DOHH2 (cell line): ENCODE measurements around the gene PI3.

Experiments
- H3F3A ChIP-seq: fragments of 200-600 bp; sonication (generic), shearing (Covaris generic); 2 replicates; pipeline ENCODE4 v1.6.0; 2016; ENCODE audit warnings: antibody characterized with exemption, mild to moderate bottlenecking; ENCODE audit not compliant: control insufficient read depth, insufficient read depth
- H3K27ac ChIP-seq: fragments of 200-600 bp; sonication (generic); 2 replicates; pipeline ENCODE4 v1.5.1; 2014; ENCODE audit warnings: low read depth, mild to moderate bottlenecking, low read length, moderate library complexity
- H3K27me3 ChIP-seq: fragments of 200-600 bp; sonication (generic); 2 replicates; pipeline ENCODE4 v1.6.1; 2014; ENCODE audit warnings: mild to moderate bottlenecking, low read length, mixed read lengths; ENCODE audit not compliant: control insufficient read depth
- H3K36me3 ChIP-seq: fragments of 200-600 bp; sonication (generic); 2 replicates; pipeline ENCODE4 v1.6.1; 2014; ENCODE audit warnings: mild to moderate bottlenecking, low read length, moderate library complexity, mixed read lengths; ENCODE audit not compliant: control insufficient read depth
- H3K4me1 ChIP-seq: fragments of 200-600 bp; sonication (generic); 2 replicates; pipeline ENCODE4 v1.6.1; 2014; ENCODE audit warnings: mild to moderate bottlenecking, low read length, mixed read lengths; ENCODE audit not compliant: control insufficient read depth
- H3K4me2 ChIP-seq: fragments of 200-600 bp; sonication (generic); 2 replicates; pipeline ENCODE4 v1.6.0; 2014; ENCODE audit warnings: mild to moderate bottlenecking, low read length, moderate library complexity
- H3K4me3 ChIP-seq: fragments of 200-600 bp; sonication (generic); 2 replicates; pipeline ENCODE4 v1.5.1; 2014; ENCODE audit warnings: mild to moderate bottlenecking, low read length, mixed read lengths
- H3K79me2 ChIP-seq: fragments of 200-600 bp; sonication (generic); 2 replicates; pipeline ENCODE4 v1.6.1; 2014; ENCODE audit warnings: mild to moderate bottlenecking, low read length, mixed read lengths; ENCODE audit not compliant: control insufficient read depth
- H3K9me2 ChIP-seq: fragments of 200-600 bp; sonication (generic); replicated peaks from 2 replicates; pipeline ENCODE4 v1.6.1; 2014; ENCODE audit warnings: mild to moderate bottlenecking, low read length, mixed read lengths; ENCODE audit not compliant: control insufficient read depth
- H3K9me3 ChIP-seq: fragments of 200-600 bp; sonication (generic); 2 replicates; pipeline ENCODE4 v1.6.1; 2014; ENCODE audit warnings: antibody characterized with exemption, low read length, mixed read lengths; ENCODE audit not compliant: control insufficient read depth, insufficient read depth
- H4K20me1 ChIP-seq: fragments of 200-600 bp; sonication (generic); 2 replicates; pipeline ENCODE4 v1.6.0; 2014; ENCODE audit warnings: low read depth, mild to moderate bottlenecking, antibody characterized with exemption, low read length, moderate library complexity; ENCODE audit not compliant: control insufficient read depth, insufficient read depth
- EZH2phosphoT487 ChIP-seq: fragments of 200-600 bp; sonication (generic); IDR thresholded peaks from 2 replicates; pipeline ENCODE4 v1.6.1; 2017; ENCODE audit warnings: borderline replicate concordance, mild to moderate bottlenecking, antibody characterized with exemption, low read length, moderate library complexity, mixed read lengths
- TF ChIP-seq, protein P1 (sequence below): fragments of 200-600 bp; sonication (generic); IDR thresholded peaks from one replicate; pipeline ENCODE4 v1.5.1; 2014; ENCODE audit warnings: antibody characterized with exemption, mild to moderate bottlenecking, low read depth, low read length; ENCODE audit not compliant: poor library complexity, severe bottlenecking

Gene PI3

DNA sequence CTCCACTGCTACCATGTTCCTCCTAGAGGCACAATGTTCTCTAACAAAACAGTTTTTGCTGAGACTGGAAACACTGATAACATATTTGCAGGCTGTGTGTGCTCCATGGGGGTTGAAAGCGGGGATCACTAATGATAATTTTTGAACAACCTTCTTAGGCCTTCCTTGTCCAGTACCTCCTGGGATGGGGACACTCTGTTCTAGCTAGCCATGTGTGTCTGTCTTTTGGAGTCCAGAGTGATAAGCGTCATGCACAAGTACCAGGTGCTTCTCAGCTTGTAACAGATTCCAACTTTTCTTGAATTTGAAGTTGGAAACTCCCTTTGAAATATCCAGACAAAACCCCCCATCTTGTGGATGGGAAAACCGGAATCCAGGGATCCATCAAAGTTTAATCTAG lies 15.2 kb downstream of the PI3 start:
- Histone ChIP-seq H4K20me1 (no peaks in the 10 kb centered on the region), H3K36me3 (no peaks in the 10 kb centered on the region), H3K27ac (no peak overlapping the region), H3K9me2 (no peaks in the 10 kb centered on the region), H3K4me2 (no peak overlapping the region), H3K27me3 (peaks cover 3% of the 10 kb centered on the region; the same call in 1 of the 2 replicates), H3K4me3 (no peak overlapping the region), H3K4me1 (no peaks in the 10 kb centered on the region), H3K9me3 (no peaks in the 10 kb centered on the region), H3F3A (no peaks in the 10 kb centered on the region), H3K79me2 (no peaks in the 10 kb centered on the region)
- no peak for TF ChIP-seq EZH2phosphoT487
- TF ChIP-seq, protein P1, sequence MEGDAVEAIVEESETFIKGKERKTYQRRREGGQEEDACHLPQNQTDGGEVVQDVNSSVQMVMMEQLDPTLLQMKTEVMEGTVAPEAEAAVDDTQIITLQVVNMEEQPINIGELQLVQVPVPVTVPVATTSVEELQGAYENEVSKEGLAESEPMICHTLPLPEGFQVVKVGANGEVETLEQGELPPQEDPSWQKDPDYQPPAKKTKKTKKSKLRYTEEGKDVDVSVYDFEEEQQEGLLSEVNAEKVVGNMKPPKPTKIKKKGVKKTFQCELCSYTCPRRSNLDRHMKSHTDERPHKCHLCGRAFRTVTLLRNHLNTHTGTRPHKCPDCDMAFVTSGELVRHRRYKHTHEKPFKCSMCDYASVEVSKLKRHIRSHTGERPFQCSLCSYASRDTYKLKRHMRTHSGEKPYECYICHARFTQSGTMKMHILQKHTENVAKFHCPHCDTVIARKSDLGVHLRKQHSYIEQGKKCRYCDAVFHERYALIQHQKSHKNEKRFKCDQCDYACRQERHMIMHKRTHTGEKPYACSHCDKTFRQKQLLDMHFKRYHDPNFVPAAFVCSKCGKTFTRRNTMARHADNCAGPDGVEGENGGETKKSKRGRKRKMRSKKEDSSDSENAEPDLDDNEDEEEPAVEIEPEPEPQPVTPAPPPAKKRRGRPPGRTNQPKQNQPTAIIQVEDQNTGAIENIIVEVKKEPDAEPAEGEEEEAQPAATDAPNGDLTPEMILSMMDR, result no peak

DNA sequence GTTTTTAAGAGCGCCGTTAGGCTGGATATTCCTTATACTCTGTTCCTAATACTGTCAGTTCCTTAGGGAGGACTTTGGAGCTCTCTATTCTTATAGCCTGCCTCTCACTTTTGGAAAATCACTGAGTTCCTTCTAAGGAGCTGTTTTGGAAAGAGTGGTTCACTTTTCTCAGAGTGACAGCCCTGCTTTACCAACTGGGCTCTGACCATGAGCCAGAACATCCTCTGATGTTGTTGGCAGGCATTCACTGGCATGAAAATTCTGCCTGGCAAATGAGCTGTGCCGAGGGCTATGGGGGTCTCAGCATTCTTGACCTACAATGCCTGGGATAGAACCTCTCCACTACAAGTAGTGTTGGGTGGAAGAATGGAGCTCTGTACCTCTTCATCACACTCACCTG lies 17.2 kb downstream of the PI3 start:
- H3K9me2 ChIP-seq, result no peaks in the 10 kb centered on the region
- no peak overlapping the region for H3K27ac ChIP-seq
- no peak overlapping the region for H3K4me3 ChIP-seq
- no peaks in the 10 kb centered on the region for H4K20me1 ChIP-seq
- no peak overlapping the region for H3K4me2 ChIP-seq
- no peaks in the 10 kb centered on the region for H3K4me1 ChIP-seq
- H3K9me3 ChIP-seq, result no peaks in the 10 kb centered on the region
- no peaks in the 10 kb centered on the region for H3F3A ChIP-seq
- H3K27me3 ChIP-seq, result no peaks in the 10 kb centered on the region; the same call in 1 of the 2 replicates
- no peak for TF ChIP-seq EZH2phosphoT487
- no peaks in the 10 kb centered on the region for H3K36me3 ChIP-seq
- H3K79me2 ChIP-seq, result no peaks in the 10 kb centered on the region

DNA sequence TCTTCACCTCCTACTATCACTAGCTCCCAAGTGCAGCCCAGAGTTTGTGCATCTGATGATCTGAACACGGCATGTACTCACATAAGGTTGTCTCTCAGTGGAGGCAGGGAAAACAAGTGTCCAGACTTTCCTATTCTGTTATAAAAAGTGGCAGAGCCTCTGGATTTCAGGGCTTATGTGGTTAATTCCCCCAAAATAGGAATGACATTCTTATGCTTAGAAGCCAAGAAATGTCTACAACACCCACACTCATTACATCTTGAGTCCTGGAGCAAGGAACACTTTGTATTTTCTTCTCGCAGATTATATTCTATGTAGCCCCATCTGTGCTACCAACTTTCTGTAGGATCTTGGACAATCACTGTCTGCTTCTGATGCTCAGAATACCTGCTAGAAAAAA lies 18.6 kb downstream of the PI3 start:
- Histone ChIP-seq H4K20me1 (no peaks in the 10 kb centered on the region), H3K79me2 (no peaks in the 10 kb centered on the region), H3K27ac (no peak overlapping the region), H3K4me1 (no peaks in the 10 kb centered on the region), H3K4me3 (no peak overlapping the region), H3K27me3 (no peaks in the 10 kb centered on the region; the same call in 1 of the 2 replicates), H3K9me3 (no peaks in the 10 kb centered on the region), H3K36me3 (no peaks in the 10 kb centered on the region), H3K4me2 (no peak overlapping the region), H3F3A (no peaks in the 10 kb centered on the region), H3K9me2 (no peaks in the 10 kb centered on the region)
- TF ChIP-seq, protein P1, result no peak
- TF ChIP-seq EZH2phosphoT487, result no peak

DNA sequence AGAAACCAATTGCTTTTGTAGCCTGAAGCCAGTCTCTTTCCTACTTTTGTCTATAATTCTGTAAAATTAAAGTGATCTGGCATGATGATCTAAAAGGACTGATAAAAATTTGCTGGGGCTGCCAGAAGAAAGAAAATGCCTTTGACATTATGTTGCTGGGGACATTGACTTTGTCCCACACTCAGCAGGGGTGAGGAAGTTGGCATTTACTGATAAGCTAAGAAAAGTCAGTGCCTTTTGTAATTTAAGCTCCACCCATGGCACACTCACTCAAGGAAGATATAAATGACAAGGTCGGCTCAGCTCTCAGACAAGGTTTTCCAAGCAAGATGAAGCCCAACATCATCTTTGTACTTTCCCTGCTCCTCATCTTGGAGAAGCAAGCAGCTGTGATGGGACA lies 32.0 kb downstream of the PI3 start, which contains the start of gene SEMG1:
SEMG1 (plus strand) TSS at position 309 of the 400 bp plus-strand sequence; CDS start at position 330, 21 bp downstream.
- TF ChIP-seq EZH2phosphoT487, result no peak
- TF ChIP-seq, protein P1, result no peak
- H4K20me1 ChIP-seq, result no peaks in the 10 kb centered on the region
- no peak within 1 kb of the TSS for H3K4me2 ChIP-seq
- no peaks in the 10 kb centered on the region for H3K79me2 ChIP-seq
- H3K4me3 ChIP-seq, result no peak within 1 kb of the TSS
- H3K27ac ChIP-seq, result no peak within 1 kb of the TSS
- peaks cover 15% of the 10 kb centered on the region for H3K27me3 ChIP-seq
- no peaks in the 10 kb centered on the region for H3F3A ChIP-seq
- H3K9me3 ChIP-seq, result no peaks in the 10 kb centered on the region
- H3K4me1 ChIP-seq, result no peaks in the 10 kb centered on the region
- H3K36me3 ChIP-seq, result no peaks in the 10 kb centered on the region
- H3K9me2 ChIP-seq, result no peaks in the 10 kb centered on the region
